HG03342 (cell line): ENCODE results near the gene KRT81.
"Not testable (repeated sequence)": the region's sequence is repeated elsewhere in the genome, so short reads cannot be mapped to it uniquely, and the experiment has no call there.

Experiments used
- ATAC-seq: cut with Tn5 transposase; IDR thresholded peaks from one replicate; pipeline ENCODE4 v1.9.1; 2021; ENCODE audit warnings: mild to moderate bottlenecking, moderate library complexity; ENCODE audit not compliant: unreplicated experiment

KRT81 gene

DNA sequence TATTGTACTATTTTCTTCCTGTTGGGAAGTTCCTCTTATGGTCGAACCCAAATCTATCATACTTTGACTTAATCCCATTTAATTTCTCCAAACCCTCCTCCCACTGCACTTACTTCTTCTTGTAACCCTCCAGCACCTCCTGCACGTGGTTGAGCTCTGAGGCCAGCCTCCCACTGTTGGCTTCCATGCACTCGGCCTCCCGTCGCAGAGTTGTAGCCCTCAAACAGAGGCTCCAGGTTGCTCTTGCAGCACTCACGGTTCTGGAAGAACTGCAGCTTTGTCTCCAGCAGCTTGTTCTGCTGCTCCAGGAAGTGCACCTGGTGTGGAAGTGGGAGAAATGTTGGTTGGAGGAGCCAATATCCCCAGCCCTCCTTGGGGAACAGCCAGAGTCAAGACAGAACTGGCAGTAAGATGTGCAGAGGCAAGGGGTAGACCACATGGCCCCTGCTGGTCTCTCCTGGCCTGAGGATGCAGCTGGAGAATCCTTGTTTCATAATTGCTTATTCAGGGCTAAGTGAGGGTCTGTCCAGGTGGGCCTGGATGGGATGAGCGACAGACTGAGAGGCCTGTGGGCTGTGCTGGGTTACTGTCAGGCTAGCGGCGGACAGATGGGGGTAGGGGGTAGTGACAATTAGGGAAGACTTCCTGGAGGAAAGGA lies 35.3 kb downstream of the KRT81 start:
- no peak for ATAC-seq

DNA sequence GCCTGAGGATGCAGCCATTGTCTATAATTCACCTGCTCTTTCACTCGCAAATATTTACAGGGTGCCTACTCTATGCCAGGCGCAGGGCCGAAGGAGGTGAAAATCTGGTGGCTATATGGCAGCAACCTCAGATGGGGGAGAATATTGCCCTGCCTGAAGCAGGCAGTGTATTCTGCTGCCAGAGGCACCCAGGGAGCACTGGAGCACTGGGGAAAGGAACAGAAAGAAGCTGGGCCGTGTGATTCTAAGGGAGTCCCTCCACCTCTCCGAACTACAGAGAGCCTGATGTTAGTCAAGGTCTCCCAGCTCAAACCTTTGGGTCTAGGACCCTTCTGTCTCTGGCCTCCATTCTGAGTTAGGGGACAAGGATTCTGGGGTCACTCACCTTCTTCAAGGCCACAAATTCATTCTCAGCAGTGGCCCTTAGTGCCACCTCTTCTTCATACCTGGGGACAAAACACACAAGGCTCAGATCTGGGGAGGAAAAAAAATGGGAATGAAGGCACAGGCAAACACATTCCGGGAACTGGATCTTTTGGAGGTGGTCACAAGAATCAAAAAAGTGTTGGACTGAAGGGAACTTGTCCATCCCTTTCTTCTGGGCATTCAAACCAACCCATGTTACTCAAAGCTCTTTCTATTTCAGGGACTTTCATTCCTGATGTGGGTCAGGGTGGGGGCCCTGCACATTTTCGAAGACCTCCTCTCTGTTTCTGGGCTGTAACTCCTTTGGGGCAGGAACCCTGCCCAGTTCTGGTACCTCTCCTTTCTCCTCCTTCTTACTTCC lies 36.2 kb downstream of the KRT81 start:
- ATAC-seq = no peak

DNA sequence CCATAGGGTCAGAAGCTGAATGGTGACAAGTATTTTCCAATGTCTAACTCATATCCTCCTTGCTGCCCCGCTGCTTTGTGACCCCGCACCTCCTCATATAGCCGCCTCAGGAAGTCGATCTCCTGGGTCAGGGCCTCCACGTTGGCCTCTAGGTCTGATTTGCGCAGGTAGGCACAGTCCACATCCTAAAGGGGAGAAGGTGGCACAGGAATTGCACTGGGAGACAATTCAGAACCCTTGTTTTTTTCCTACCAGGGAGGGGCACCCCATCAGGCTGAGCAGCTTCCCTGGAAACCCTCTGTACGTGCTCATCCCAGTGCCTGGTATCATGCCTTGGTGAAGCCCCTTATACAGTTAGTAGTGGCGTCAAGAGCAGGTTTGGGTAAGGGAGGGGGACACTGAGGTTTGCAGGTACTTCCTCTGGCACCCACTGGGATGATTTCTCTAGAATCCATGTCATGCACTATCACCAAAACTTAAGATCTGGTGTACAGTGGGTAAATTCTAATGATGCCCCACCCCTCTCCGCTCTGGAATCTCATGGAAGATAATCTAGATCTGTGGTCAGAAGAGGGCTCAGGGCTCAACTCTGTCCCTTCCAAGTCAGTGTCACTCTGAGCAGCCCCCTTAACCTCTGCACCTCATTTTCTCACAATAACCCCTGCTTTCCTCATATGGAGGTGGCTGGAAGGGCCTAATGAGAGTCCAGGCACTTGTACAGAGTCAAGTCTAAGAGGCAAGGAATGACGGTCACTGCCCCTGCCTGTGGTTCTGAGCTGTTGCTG lies 37.0 kb downstream of the KRT81 start:
- ATAC-seq = no peak

DNA sequence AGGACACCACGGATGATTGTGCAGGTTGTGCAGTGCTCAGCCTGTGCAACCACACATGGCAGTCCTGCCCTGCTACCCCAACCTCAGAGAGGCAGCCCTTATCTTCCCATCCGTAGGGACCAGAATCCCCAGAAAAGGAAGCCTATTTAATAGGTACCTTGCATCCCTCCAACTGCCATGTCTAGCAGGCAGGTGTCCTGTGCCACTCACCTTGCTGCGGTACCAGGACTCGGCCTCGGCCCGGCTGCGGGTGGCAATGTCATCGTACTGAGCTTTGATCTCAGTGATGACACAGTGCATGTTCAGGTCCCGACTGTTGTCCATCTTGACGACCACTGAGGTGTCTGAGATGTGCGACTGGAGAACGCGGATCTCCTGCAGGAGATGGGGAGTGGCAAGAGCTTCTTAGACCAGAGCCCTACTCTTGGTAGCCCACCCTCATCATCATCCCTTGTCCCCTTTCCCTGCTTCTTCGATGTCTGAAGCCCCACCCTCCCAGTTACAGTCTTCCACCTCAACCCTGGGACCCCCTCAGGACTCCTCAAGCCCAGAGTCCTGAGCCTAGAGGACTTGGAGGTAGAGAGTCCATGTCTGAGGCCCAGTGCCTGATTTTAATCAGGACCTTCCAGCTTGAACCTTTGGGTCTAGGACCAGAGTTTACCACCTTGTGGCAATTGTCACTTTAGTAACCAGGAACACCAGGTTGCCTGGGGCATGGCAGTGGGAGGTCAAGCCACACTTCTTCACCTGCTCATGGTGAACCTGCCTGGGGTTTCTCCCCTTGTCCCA lies 37.7 kb downstream of the KRT81 start:
- no peak for ATAC-seq

DNA sequence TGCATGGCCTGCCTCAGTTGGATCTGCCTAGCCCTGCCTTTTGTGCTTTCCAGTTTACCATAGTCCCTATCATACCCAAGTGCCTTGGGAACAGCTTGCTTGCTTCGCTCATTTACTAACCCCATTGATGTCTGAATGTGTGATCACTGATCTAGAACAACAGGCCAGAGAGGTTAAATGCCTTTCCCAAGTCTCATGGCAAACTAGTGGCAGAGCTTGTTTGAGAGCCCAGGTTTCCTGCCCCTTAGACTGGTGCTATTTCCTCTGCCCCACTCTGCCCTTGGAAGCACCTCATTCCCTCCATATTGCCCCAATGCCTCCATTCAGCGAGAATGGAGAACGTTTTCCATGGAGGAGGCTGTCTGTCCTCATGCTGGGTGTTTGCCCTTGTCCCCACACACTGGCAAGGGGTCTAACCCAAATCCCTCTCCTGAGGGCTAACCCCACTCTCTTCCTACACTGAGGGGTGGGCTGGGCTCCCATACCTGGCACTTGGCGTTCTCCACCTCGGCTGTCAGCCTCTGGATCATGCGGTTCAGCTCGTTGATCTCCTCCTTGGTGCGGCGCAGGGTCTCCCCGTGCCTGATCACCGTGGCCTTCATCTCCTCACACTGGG lies 38.5 kb downstream of the KRT81 start:
- no peak for ATAC-seq

DNA sequence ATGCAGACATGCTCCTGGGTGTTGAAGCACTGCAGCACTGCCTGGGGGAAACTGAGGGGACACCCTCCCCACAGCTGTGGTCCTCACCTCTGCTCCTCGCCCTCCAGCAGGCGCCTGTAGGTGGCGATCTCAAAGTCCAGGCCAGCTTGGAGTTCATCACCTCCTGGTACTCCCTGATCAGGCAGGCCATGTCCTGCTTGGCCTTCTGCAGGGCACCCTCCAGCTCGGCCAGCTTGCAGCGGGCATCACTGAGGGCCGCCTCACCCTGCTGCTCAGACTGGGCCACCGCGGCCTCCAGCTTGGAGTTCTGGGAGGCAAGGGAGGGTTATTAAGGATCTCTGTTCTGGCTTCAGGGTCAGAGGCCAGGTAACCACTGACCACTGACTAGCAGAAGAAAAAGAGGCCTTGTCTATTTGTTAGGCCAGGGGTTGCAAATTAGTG lies 39.1 kb downstream of the KRT81 start:
- not testable (repeated sequence) for ATAC-seq

DNA sequence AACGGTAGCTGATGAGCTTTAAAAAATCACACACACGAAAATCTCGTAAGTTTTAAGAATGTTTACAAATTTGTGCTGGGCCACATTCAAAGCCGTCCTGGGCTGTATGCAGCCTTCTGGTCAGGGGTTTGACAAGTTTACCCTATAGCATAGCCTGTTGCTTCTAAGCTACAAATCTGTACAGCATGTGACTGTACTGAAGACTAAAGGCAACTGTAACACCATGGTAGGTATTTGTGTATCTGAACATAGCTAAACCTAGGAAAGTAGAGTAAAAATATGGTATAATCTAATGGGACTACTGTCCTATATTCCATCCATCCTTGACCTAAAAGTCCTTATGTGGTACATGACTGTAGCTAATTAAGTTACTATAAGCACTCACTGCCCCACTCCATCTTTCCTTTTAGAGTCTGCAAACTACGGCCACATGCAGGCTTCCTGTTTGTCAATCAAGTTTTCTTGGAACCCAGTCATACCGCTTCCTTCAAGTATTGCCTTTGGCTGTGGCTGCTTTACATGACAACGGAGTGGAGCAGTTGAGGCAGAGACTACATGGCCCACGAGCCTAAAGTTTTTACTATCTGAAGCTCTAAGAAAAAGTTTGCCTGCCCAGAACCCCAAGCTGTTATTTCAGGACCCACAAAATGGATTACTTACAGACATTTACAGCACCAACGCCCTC lies 39.8 kb downstream of the KRT81 start:
- no peak for ATAC-seq

DNA sequence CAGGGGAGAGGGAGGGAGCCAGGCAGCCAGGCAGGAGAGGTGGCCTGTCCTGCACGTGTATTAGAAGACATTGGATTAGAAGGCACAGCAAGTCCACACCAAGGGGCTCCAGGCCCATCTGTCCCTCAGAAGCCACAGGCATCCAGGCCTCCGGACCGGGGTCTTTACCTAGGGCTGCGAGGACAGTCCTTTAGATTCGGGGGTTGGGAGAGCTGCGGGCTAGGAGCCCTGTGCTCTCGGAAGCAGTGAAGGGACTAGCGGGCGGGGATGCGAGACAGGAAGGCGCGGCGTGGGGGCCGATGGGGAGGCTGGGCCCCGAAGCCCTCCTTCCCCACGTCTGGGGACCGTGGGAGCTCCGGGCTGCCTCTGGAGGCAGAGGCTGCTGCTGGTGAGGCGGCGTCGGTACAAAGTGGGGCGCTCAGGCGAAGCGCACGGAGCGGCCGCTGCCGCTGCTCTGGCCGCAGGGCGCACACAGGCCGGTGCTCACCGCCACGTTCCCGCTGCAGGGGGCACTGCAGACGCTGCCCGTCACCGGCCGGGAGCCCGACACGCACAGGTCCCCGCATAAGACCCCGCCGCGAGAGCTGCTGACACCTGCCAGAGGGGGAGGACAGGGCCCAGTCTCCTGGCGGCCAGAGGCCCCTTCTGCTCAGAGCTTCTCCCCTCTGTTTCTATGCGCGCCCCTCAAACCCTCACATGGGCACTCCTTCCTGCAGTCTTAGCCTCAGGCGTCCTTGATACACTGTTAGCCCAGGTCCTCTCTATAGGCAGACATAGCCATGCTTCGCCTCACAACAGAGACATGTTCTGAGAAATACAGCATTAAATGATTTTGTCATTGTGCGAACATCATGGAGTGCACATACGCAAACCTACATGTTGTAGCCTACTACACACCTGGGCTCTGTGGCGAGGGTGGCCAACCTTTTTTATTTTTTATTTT lies 41.0 kb downstream of the KRT81 start:
- no peak for ATAC-seq

DNA sequence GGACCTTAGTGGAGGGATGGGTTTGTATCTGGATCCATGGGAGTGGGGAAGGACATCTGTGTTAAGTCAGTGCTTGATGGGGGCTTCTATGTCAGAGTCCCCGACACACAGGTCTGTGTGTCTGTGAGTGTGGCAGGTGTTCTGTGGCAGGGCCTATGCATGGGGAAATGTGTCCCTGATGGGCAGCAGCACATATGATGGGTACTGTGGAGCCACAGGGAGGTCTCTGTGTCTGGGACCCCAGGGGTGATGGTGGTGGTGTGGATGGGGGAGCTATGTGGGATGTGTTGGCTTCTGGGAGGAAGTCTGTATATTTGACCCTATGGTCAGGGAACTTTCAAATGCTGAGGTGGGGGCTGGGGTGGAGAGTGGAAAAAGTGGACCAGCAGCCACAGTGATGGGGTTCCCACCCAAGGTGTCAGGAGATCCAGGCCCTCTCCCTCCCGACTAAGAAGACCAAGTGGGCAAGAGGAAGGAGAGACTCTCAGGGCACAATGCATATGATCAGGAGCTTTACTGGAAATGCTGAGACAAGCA lies 41.8 kb downstream of the KRT81 start:
- no peak for ATAC-seq

DNA sequence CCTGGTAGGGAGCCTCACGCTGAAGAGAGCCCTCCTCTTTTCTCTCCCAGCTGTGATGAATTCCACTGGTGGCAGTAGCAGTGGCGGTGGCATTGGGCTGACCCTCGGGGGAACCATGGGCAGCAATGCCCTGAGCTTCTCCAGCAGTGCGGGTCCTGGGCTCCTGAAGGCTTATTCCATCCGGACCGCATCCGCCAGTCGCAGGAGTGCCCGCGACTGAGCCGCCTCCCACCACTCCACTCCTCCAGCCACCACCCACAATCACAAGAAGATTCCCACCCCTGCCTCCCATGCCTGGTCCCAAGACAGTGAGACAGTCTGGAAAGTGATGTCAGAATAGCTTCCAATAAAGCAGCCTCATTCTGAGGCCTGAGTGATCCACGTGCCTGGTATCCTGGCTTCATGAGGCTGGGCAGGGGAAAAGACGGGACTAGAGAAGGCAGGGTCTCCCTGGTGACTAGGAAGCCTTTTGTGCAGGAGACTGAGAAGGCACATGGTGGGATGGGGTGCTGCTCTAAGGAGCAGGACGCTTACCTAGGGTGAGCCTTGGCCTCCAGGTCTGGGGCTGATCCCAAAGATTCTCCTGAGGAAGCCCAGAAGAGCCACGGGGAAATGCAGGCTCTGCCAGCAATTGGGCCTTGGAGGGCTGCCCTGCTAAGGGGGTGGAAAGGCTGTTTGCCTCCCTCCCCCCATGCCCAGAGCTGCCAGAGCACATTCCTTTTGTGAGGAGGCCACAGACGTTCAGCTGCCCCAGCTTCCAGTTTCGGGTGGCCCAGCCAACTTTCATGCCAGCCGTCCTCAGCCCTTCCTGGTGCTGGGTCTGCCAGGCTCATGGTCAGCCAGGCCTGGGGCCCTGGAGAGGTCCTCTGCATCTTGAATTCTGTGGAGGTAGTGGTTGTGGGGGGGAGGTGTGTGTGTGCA lies 42.5 kb downstream of the KRT81 start:
- no peak for ATAC-seq

DNA sequence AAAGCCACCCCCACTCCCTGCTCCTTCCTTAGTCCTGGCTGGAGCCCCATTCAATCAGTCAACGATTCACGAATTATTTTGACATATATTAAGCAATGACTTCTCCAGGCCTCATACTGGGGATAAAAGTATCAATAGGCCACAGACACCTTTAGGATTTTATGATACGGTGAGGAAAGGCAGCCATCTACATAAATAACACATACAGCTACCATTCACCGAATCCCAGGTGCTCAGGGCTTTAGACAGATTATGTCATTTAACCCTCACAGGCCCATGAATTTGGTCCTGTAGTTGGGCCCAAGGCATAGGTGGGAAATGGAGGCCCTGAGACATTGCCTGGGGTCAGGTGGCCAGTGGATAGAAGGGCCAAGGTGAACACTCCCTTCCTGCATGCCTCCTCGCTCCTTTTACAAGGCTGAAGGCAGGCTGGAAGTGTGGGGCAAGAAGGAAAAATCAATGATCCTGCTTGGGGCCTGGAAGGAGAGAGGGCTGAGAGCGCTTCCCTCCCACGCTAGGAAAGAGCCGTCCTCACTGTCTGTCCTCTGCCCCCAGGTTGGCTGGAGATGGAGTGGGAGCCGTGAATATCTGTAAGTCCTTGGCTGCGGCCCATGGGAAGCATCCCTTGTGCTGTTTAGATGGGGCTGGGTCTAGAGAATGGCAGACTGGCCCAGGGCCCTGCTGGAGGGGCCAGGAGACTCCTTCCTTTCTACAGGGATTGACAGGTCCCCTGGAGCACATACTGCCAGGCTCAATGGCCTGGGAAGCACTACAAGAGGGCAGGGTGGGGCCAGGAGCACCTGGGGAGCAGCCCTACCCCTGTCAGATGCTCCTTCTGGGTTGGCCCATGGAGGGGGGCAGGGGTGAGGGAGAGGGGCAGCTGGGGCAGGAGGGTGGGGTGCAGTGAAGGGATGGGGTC lies 43.5 kb downstream of the KRT81 start:
- no peak for ATAC-seq

DNA sequence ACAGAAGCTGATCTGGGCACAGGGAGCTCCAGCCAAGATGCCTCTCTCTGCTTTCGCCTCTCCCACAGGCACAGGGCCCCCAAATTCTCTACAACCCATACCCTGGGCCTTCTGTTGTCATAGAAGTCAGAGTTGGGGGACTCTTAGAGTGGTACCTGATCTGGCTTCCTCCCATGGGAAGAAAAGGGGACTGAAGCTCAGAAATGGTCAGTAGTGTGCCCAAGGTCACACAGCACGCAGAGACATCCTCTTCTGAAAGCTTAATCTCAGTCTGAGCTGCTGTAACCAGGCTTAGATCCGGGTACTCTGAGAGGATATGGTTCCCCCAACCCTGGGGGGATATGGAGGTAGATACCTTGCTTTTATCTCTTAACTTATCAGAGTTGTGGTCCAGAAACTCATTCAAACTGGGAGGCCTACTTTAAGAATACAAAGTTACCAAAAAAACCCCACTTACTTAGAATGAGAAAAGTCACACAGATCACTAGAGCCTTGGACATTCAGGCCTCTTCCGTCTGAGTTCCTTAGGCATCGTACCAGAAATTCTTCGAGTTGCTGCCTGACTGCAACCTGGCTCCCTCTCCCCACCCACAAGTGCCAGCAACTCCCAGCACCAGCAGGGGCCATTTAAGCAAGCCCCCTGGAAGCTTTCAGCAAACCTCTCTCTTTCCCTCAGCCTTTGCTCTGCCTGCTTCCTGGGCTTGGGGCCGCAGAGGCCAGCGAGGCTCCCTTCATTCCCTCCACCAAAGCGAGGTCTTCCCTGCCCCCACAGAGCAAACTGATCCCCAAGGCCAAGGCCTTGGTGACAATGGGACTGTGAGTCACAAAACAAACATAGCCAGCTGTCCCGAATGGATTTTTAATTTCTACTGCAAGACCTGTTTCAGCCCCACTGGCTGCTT lies 44.4 kb downstream of the KRT81 start:
- ATAC-seq = no peak

DNA sequence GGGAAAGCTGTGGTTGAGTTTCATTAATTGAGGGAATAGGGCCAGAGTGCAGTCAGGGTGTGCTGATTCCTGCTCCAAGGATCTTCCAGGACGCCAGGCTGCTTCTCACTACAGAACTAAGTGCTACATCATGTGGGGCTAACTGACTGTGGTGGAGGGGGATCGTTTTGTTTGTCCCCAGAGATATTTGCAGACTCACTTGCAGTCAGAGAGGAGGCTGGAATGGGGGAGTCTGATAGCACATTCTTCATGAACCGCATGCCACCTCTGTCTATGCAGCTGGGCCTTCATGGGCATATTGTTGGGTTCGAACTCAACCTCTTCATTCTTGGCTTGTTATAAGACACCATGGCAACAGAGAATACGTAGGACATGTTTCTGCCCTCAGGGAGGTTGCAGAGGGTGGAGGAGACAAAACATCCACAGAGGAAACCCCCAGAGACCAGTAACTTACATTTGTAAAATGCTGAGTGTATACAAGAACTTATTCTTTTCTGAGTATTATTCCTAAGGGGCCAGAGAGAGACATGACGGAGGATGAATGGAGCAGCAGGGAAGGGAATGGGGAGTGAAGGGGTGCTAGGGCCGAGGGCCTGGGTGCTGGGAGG lies 45.3 kb downstream of the KRT81 start:
- ATAC-seq = no peak

DNA sequence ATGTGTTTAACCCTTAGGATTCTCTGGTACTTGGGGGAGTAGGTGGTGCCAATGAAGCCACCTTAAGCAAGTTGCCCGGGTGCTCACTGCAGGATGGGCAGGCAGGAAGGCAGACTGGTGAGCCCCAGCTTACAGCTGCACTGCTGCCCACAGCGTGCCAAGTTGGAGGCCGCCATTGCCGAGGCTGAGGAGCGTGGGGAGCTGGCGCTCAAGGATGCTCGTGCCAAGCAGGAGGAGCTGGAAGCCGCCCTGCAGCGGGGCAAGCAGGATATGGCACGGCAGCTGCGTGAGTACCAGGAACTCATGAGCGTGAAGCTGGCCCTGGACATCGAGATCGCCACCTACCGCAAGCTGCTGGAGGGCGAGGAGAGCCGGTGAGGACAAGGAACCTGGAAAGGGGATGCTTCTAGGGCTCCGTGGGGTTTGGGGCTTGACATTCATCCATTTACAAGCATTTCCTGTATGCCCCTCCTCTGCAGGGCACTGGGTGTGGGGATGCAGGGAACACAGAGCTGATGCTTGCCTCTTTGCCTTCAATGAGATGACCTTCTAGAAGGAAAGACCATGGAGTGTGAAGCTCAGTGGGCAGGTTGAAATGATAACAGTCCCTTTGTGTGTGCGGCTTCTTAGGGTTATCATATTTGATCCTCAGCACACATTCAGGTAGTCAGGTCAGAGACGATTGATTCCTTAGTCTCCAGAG lies 45.9 kb downstream of the KRT81 start:
- ATAC-seq = no peak
